Measurements from ENCODE around the gene SUN1. TPM values are rescaled to one million over a fixed set of nuclear protein-coding genes. Genes with fewer than 3 reads are reported as not detected.

Gene SUN1
- total RNA-seq, 1 experiment from 2014 or later = 158 TPM

GRCh38 chr7:801940-802381, 30.3 kb upstream of the SUN1 start:
- POLR2A ChIA-PET = no interaction called here

More at GRCh38 chr7:801940-802381, 30.3 kb upstream of the SUN1 start:
- Mint-ChIP-seq H3K4me1 (no peaks in the 10 kb centered on the region), H3K9me3 (peaks cover 19% of the 10 kb centered on the region), H3K4me3 (no peak overlapping the region), H3K36me3 (peaks cover 4% of the 10 kb centered on the region), H3K27me3 (ENCODE audit: low read depth) (no peaks in the 10 kb centered on the region; the same call in 1 of the 2 replicates), H3K27ac (no peak overlapping the region)
- ATAC-seq = no peak
- no peak for DNase-seq (ENCODE audit: low spot score)
- CTCF ChIA-PET = interaction anchor here (1.8 kb wide), 1 partner anchor 15 kb away, joined by 8 read pairs; no protein-coding TSS in a partner anchor
- no peak for TF ChIP-seq IRF1 (CRISPR knock-in tag; IDR thresholded peaks at IDR 0.05)
- TF ChIP-seq SMAD3 (CRISPR knock-in tag; IDR thresholded peaks at IDR 0.05; ENCODE audit: borderline replicate concordance) = no peak
- TF ChIP-seq PRDM15 (CRISPR knock-in tag; IDR thresholded peaks at IDR 0.05) = no peak
- TF ChIP-seq ZNF512 (CRISPR knock-in tag; IDR thresholded peaks at IDR 0.05; ENCODE audit: borderline replicate concordance) = no peak
- no peak for TF ChIP-seq FOXP4 (CRISPR knock-in tag; IDR thresholded peaks at IDR 0.05)
- no peak for TF ChIP-seq STAT6 (CRISPR knock-in tag; conservative IDR thresholded peaks at IDR 0.05; ENCODE audit: low read depth)
- TF ChIP-seq ATF2 (CRISPR knock-in tag; IDR thresholded peaks at IDR 0.05; ENCODE audit: borderline replicate concordance, low read depth) = no peak
